GM19397 (cell line): ENCODE measurements around the gene JAM3.
"Not testable (repeated sequence)": the region's sequence is repeated elsewhere in the genome, so short reads cannot be mapped to it uniquely, and the experiment has no call there.

ENCODE experiments used
- ATAC-seq: cut with Tn5 transposase; IDR thresholded peaks from one replicate; pipeline ENCODE4 v1.9.1; 2021; ENCODE audit warnings: mild to moderate bottlenecking, moderate library complexity; ENCODE audit not compliant: unreplicated experiment

Gene JAM3

DNA sequence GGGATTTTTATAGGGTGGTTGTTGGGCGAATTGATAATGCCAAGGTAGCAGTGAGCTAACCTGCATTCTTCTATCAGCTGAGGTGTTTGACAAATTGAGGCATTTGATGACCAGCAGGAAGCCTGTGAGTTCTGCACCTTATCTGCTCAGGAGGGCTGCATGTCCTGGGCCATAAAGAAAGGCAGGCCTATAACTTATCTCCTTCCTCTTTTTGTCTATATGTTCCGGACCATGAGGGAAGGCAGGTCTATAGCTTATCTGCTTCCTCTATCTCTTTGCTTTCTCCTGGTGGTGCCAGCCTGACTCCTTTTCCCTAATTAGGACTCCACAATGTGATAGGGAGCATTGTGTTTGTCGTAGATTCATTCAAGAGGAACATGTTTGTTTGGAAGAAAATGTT lies 8.6 kb upstream of the JAM3 start:
- ATAC-seq: no peak

DNA sequence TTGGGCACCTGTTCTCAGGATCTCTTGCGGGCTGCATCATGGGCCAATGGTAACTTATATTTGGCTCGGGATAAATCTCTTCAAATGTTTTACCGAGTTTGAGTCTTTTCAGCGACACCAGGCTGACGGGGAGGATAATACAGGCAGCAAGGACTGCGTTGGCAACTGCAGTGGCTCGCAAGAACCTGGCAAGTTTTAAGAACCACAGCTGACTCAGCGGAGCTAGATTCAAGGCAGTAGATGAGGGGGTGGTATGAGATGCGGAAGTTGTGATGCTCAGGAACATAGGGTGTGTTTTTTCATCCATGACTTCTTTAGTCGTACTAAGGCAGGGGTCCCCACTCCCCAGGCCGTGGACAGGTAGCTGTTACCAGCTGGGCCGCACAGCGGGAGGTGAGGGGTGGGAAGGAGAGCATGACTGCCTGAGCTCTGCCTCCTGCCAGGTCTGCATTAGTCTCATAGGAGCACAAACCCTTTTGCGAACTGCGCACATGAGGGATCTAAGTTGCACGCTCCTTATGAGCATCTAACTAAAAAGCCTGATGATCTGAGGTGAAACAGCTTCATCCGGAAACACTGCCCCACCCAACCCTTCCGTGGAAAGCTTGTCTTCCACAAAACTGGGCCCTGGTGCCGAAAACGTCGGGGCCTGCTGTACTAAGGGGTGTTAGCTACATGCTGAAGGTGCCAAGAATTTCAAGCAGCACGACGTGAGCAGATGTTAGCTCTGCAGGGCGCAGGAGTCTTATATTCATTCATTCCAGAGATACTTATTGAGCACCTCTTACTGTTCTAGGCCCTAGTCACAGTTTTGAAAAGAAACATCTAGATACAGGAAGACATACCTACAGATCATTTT lies 6.4 kb upstream of the JAM3 start:
- ATAC-seq: no peak

DNA sequence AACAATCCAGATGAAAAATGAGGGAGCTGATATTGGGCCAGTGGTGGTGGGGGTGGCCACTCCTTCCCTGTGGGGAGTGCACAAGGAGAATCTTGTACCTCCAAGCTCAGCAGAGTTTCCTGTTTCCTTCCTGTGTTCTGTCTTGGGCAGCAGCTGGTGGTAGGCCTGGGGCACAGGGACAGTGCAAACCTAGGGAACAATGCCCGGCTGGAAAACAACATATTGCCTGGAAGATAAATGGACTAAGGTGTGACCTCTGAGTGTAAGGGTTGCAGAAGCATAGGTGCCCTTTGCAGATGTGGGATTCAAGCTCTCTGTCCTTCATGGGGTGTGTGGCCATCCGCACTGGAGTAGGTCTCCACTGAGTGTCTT lies 5.8 kb upstream of the JAM3 start:
- ATAC-seq: no peak

DNA sequence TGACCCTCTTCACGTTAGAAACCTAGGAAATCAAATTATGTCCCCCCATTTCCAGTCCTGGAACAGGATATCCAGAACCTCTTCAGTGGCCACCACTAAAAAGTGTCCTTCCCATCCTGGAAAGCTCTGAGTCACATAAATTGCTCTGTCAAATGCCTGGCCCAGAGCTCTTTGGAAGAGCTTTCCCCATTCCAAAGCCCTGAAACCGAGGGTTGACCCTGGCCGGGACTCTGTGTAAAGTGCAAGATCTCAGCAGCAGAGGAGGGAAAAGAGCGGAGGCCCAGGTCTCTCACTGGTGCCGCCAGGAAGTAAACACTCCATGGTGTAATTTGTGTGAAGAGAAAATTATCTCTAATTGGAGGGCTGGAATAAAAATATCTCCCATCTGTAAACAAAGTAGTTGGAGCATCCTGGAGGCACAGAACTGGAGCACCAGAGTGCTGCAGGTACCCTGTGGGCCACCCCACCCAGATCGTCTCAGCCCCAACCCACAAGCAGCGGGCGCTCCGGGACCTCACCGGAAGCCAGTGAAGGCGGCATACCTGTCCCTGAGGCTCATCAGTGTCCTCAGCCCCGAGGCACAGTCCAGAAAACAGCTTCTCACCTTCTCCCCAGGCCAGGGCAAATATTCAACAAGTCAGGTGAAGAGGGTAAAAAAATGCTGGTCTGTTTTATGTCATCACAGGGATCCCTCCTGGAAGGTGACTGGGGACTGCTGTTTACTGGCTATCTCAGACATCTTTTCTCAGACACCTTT lies 4.7 kb upstream of the JAM3 start:
- ATAC-seq: no peak

DNA sequence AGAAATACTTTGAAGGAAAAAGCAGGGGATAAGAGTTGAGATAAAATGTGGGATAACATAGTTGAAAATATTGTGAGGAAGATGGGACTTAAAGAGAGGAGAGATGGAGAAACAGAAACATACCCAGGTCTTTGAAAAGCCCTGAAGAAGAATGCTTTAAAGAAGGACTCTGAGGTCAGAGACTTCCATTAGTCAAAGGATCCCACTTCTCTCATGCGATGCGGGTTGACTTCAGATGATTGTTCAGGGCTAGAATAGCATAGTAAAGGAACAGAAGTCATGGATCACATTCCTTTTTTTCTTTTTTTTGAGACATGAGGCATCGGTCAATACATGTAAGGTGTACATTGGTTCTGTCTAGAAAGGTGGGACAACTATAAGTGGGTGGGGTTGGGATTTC lies 3.5 kb upstream of the JAM3 start:
- no peak for ATAC-seq

DNA sequence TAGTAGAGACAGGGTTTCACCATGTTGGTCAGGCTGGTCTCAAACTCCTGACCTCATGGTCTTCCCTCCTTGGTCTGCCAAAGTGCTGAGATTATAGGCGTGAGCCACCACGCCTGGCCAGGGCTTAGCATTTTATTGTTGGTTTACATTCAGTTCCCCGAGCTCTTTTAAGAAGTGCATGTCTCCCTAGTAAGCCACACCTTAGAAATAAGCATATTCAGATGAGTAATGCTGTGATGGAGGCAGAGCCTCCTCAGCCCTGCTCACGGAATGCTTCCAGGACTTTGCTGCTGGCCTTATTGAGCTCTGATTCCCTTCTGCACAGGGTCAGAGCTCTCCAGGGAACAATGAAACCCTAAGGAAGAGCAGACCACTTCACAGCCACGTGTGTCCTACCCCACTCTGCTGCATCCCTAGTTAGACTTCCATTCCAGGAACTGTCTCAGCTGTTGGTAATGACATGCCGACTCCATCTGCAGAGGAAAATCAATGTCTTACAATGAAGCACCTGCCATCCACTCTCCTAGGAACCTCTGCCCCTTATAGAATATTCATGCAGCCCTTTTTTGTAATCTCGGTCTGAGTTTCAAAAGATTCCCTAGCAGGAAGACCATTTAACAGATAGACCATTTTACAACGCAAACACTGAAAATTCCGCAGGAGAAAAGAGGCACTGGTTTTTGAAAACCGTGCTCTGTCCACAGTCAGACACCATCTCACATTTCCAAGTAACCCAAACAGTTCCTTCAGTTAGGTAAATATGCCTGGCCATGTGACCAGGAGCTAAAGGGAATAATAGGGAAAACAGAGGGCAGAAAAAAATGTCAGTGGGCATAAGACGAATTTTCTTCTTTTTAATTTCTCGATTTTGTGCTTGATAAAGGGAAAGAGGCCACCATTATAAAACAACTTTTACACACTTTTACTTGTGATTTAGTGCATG lies 1.7 kb upstream of the JAM3 start:
- no peak for ATAC-seq

DNA sequence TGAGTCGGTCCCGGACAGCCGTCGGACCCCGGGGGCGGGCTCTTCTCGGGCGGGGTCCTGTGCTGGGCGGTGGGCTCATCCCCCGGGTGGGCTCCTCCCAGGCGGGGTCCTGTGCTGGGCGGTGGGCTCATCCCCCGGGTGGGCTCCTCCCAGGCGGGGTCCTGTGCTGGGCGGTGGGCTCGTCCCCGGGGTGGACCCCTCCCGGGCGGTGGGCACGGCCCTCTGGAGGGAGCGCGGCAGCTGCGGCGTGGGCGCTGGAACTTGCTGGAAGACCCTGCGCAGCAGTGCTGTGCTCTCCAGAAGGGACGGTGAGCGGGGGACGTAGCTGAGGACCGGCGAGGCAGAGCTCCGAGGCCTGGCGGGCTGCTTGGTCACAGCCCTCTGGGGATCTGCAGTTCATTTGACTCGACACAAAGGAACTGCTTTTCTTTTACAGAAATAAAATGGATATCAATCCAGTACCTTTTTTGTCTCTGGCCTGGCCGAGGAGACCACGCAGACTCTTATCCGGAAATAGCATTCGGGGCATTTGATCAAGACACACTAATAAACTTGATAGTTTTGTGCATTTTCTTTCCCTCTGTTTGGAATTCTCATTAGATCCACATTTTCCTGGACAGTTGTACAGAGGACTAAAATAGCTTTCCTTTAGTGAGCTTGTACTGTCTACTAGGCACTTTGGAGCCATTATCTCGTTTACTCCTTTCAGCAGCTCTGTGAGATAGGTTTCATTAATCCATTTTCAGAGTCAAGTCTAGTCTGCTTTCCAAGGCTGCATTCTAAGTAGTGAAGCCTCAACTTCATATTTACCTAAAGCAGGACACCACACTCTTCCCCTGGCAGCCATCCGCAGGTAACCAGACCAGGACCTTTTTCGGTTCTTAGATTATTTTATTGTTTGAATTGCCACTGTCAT lies 812 bp downstream of the JAM3 start:
- no peak for ATAC-seq

DNA sequence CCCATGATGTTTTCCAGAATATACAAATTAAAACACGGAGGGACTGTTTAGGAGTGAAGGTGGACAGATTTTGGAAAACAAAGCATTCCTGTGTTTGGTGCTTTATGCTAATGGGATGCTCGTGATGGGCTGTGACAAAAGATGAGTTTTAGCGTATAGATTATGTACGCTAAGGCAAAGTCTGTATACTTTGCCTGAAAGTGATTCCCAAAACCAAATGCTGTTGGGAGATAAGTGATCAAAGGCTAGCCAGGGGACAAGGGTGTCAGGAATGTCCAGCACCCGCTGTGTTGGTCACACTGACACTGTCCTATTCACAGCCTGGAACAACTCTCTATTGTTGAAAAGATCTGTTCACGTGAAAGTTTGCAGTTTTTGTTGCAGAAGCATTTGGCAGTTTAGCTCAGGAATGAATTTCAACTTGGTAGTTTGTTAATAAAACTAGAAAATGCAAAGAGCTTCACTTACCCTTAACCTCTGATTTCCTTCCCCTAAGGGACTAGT lies 1.5 kb downstream of the JAM3 start:
- no peak for ATAC-seq

DNA sequence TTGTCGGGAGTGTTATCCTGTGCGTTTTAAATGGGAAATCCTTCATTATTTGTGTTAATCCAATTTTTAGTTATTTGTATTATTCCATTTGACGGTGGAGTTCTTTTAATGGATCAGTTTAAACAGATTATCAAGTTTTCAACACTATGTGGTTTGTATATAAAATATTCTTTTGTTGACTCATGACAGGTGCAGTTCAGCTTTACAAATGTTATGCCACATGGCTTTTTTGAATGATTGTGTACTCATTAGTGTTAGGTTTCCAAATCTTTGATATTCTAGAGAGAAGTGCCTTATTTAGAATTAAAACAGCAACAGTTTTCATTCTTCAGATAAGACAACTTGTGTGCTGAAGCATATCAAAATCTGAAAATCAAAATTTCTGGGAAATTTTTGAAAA lies 2.4 kb downstream of the JAM3 start:
- ATAC-seq: no peak

DNA sequence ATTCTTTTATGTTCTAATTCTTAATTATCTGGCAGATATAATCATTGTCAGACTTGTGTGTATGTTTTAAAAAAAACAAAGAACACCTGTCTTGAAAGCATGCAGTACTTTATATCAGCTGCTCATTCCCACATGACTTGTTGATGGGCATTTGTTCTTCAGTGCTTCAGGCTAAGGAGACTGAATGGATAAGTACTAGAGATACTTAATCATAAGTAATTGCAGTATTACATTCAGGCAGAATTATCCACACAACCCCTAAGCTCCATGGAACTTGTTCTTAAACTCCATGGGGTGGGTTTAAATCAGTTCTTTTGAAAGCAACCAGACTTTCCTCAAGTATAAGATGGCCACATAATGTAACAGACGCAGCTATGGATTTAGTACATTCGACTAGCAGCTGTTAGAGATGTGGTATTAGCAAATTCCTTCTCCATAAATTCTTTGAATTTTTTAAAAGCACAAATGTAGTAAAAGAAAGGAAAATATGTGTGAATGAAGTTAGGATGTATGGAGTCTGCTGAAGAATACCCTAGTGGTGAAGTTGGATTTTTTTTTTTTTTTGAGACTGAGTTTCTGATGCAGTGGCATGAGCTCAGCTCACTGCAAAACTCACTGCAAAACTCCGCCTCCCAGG lies 3.0 kb downstream of the JAM3 start:
- ATAC-seq: no peak

DNA sequence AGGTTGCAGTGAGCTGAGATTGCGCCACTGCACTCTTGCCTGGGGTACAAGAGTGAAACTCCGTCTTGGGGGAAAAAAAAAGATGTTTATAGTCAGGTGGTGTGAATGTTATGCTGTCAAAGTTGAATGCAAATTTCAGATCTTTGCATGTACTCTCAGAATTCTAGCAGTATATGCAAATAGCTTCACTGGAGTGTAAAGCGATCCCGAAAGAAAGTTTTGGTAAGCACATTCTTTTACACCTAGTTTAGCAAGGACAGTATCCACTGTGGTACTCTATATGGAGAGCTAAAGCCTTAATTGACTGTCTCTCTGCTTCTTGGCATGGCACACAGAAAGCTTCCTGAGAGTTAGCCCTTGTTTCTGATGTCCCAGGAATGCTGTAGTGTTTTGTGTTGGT lies 4.0 kb downstream of the JAM3 start:
- no peak for ATAC-seq

DNA sequence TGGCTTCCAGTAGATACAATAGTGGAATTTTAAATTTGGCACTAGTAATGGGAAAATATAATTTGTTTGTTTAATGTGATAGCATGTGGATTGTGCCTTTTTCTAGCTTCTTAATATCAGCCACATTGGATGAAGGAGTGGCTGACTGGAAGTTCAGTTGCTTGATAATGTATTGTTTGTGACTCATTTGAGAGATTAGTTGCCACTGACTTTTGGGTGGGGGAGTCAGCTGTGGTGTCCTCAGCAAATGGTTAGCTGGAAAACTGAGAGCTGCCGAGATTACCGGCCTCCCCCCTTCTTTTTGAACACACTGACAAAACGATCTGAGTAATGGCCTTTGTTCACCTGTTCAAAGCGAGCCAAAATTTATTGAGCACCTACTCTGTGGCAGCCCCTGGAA lies 5.5 kb downstream of the JAM3 start:
- no peak for ATAC-seq

DNA sequence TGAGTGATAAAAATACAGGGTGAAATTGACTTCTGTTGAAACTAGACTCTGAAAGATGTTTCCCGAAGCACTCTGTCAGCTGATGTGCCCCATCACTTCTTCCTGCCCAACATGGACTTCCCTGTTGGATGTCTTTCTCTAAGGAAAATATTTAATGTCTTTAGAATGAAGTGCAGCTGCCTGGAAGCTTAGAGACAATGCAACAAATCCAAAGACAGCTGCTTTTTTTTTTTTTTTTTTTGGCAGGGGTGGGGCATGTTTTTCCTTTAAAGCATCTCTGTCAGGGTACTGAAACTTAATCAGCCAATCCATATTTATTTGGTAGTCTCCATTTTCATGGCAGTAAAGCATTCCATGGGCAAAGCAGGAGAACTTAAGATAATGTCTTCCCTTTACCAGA lies 5.9 kb downstream of the JAM3 start:
- no peak for ATAC-seq

DNA sequence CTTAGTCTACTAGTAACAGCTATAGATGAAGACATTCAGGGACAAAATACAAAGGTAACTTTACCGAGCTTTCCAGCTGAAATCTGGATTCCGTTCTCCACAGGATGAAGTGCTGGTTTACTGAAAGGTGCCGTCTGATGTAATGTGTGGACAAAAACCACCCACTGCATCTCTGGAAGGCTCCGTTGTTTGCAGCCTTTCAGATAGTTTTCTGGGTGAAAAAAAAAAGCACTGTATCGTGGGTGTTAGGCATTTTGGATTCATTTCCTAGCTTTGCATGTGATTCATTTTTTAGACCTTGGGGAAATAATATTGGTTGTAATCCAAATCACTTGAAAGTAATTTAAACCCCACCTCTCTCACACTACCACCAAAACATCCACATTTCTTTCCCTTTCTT lies 10.4 kb downstream of the JAM3 start:
- no peak for ATAC-seq

DNA sequence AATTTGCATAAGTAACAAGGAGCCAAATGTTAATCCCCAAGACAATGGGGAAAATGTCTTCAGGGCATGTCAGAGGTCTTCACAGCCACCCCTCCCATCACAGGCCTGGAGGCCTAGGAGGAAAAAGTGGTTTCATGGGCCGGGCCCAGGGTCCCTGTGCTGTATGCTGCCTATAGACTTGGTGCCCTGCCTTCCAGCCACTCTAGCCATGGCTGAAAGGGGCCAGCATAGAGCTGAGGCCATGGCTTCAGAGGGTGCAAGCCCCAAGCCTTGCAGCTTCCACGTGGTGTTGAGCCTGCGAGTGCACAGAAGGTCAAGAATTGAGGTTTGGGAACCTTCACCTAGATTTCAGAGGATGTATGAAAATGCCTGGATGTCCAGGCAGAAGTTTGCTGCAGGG lies 12.4 kb downstream of the JAM3 start:
- ATAC-seq: not testable (repeated sequence)

DNA sequence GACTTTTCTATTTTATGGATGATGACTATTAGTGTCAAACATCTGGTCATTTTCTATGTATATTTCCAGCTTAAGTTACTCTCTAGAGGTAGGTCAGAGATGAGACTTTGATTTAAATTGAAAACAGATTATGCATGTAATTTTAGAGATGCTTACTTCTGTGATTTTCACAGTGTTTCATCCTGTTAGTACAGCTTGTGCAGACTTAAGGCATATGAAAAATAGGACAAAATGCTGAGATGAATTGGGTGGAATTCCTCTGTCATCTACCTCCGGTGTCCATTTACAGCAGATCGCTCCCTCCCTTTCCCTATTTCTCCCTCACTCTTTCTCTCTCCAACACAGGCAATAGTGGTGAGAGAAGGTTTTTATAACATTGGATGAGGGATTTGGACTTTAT lies 14.1 kb downstream of the JAM3 start:
- ATAC-seq: no peak

DNA sequence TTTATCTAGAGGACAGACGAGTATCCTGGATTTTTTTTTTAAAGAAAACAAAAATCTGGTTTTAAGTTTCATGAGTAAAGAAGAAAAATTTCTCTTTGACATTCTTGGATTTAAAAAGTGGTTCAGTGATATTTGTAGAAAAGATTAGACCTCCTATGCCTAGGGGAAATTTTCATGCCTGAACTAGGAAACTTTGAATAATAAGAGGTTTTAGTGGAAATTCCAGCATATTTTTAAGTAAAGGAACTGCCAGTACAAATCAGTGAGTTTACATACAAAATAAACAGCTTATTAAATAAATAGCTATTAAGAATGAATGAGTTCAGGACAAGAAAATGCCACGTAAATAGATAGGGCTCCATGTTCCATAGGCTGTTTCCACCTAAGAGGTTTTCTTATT lies 17.5 kb downstream of the JAM3 start:
- ATAC-seq: no peak

DNA sequence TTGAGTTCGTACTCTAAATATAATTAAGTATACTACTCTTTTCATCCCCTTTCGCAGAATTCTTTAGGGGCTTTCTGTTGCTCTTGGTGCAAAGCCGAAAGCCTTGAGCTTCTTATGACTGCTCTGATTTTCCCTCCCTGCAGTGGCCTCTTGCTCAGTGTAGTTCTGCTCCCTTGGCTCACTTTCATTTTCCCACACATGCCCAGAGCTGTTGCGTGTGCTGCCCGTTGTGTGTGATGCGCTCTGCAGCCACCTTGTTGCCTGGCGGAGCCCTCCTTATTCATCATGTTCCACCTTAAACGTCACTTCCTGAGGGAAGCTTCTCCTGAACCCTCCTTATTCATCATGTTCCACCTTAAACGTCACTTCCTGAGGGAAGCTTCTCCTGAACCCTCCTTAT lies 23.1 kb downstream of the JAM3 start:
- ATAC-seq: not testable (repeated sequence)

DNA sequence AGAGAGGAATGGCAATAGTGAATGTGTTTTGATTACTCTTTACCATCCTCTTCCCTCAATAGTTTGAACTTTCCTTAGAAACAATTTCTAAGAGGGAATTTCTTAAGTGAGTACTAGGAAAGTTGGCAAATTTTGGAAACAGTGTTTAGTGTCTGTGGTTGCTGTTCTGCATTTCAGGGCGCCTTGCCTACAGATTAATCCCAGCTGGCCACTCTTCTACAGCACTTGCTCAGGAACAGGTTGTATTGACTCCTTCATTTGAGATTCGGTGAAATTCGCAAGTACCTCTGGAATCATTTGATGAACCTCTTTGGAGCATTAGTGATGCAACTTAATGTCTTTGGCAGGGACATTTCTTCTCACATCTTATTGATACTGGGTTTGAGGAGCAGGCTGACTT lies 28.3 kb downstream of the JAM3 start:
- no peak for ATAC-seq
